GM19468 (cell line): Measurements from ENCODE around the gene DSG2.

Experiments
- ATAC-seq: cut with Tn5 transposase; IDR thresholded peaks from one replicate; pipeline ENCODE4 v1.9.1; 2021; ENCODE audit warnings: mild to moderate bottlenecking, moderate library complexity, moderate number of reproducible peaks; ENCODE audit not compliant: unreplicated experiment; ENCODE audit errors: extremely low read depth

The DSG2 gene

GRCh38 chr18:31581498-31582197 lies 83.7 kb downstream of the DSG2 start:
- ATAC-seq, result no peak

- ATAC-seq, result no peak
Measured at GRCh38 chr18:31583185-31583854, 85.3 kb downstream of the DSG2 start.

DNA sequence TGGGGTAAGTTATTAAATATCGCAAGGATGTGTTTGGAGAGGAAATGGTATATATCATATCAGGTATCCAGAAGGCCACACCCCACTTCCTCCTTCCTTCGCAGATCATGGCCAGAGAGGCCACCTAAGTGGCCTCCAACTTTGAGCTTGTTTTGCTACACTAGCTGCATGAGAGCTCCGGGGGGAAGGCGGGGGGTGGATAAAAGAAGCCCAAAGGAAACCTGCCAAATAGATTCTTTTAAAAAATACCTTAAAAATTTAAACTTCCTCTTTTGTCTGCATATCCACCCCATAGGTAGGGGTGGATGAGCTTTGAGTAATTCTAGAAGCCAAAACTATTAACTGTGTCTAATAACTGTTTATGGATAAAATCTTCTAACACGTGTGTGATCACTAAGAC lies 88.0 kb downstream of the DSG2 start:
- no peak for ATAC-seq

DNA sequence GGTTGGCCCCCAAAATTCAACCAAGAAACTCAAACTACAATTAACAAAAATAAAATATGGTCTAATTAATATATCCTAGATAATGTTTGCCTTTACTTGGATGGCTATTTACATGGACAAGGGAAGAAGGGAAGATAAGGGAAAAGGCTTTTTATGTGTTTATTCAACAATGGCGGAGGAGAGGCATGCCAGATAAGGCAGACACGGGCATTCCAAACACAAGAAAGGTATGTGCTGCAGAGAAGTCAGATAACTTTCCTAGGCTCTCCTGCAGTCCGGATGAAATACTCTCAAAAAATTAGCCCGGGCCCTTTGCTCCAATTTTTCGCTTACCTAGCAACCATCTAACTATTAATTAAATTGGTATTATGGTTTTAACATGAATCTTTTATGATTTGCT lies 88.6 kb downstream of the DSG2 start:
- ATAC-seq, result no peak

DNA sequence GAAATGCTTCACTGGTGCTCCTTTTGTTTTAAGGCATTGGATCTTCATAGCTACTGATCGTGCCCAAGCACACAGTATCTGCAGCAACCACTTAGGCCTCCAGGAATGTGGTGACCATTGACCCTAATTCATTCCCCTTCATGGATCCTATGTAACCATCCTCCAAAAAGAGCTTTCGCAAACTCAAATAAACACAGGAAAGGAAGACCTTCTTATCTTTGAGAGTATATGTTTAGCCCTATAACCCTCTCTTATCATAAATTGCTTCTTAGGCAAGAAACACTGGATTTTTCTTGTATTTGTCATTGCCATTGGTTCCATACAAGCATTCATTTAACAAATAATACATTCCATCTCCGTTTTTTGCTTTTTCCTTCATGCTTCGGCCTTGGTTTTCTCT lies 89.6 kb downstream of the DSG2 start:
- no peak for ATAC-seq

DNA sequence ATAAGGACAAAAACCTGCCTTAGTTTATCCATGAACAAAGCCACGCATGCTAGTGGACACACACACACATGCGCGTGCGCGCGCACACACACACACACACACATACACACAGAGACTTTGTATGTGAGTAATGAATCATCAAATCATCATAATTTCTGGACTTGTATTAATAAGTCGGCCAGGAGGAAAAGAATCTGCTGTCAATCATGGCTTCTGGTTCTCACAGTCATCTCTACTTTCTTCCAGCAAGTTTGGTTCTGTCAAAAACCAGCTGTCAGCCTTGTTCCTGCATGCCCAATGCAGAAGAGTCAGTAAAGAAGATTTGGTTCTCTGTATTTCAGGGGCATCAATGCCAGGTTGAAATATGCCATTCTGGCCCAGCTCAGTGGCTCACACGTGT lies 92.6 kb downstream of the DSG2 start:
- ATAC-seq, result no peak

DNA sequence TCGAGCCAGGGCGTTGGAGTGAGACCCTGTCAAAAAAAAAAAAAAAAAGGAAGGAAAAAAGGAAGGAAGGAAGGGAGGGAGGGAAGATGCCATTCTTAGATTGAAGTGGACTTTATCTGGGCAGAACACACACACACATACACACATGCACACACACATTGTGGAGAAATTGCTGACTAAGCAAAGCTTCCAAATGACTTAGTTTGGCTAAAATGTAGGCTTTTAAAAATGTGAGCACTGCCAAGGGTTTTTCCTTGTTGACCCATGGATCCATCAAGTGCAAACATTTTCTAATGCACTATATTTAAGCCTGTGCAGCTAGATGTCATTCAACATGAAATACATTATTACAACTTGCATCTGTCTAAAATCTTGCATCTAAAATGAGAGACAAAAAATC lies 93.1 kb downstream of the DSG2 start:
- no peak for ATAC-seq

GRCh38 chr18:31591628-31592027 lies 93.7 kb downstream of the DSG2 start, which contains the start of gene TTR:
Gene TTR, plus strand, starts transcription at chr18:31591877. Its CDS starts 26 bp downstream, at chr18:31591903.
- no peak for ATAC-seq

DNA sequence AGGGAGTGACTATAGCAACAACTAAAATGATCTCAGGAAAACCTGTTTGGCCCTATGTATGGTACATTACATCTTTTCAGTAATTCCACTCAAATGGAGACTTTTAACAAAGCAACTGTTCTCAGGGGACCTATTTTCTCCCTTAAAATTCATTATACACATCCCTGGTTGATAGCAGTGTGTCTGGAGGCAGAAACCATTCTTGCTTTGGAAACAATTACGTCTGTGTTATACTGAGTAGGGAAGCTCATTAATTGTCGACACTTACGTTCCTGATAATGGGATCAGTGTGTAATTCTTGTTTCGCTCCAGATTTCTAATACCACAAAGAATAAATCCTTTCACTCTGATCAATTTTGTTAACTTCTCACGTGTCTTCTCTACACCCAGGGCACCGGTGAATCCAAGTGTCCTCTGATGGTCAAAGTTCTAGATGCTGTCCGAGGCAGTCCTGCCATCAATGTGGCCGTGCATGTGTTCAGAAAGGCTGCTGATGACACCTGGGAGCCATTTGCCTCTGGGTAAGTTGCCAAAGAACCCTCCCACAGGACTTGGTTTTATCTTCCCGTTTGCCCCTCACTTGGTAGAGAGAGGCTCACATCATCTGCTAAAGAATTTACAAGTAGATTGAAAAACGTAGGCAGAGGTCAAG lies 94.7 kb downstream of the DSG2 start:
- ATAC-seq, result no peak

GRCh38 chr18:31595121-31595771 lies 97.3 kb downstream of the DSG2 start:
- ATAC-seq, result no peak

GRCh38 chr18:31596081-31596872 lies 98.3 kb downstream of the DSG2 start:
- no peak for ATAC-seq

- no peak for ATAC-seq
Measured at GRCh38 chr18:31598021-31598805, 100.2 kb downstream of the DSG2 start.
